Measurements from ENCODE around the gene CSF2RB.

Gene CSF2RB

GRCh38 chr22:36892292-36892691 is 21.1 kb upstream of the CSF2RB start:
- no peak for DNase-seq

GRCh38 chr22:36893262-36893661 is 20.2 kb upstream of the CSF2RB start:
- no peak for DNase-seq

- no peak for DNase-seq
These were observed 19.2 kb upstream of the CSF2RB start for GRCh38 chr22:36894266-36894665.

GRCh38 chr22:36897611-36898010 is 15.8 kb upstream of the CSF2RB start:
- DNase-seq: no peak

GRCh38 chr22:36898690-36899089 is 14.7 kb upstream of the CSF2RB start:
- no peak for DNase-seq

- no peak for DNase-seq
These were observed 13.9 kb upstream of the CSF2RB start for GRCh38 chr22:36899498-36899897.

- peak; percentile 29 for DNase-seq
These were observed 13.2 kb upstream of the CSF2RB start for GRCh38 chr22:36900225-36900624.

- no peak for DNase-seq
These were observed 12.5 kb upstream of the CSF2RB start for GRCh38 chr22:36900880-36901279.

GRCh38 chr22:36901411-36902142 is 11.9 kb upstream of the CSF2RB start:
- DNase-seq: no peak

- DNase-seq: no peak
These were observed 11.1 kb upstream of the CSF2RB start for GRCh38 chr22:36902143-36902926.

- no peak for DNase-seq
These were observed 9.1 kb upstream of the CSF2RB start for GRCh38 chr22:36904260-36904880.

GRCh38 chr22:36907253-36908195 is 5.9 kb upstream of the CSF2RB start:
- DNase-seq: no peak

- DNase-seq: no peak
These were observed 3.0 kb upstream of the CSF2RB start for GRCh38 chr22:36910461-36910860.

- no peak for DNase-seq
These were observed 1.4 kb upstream of the CSF2RB start for GRCh38 chr22:36911887-36912661.

- DNase-seq: no peak
These were observed 568 bp upstream of the CSF2RB start for GRCh38 chr22:36912694-36913426.

GRCh38 chr22:36914390-36914752 is 943 bp downstream of the CSF2RB start:
- no peak for DNase-seq

- no peak for DNase-seq
These were observed 2.6 kb downstream of the CSF2RB start for GRCh38 chr22:36916034-36916433.

GRCh38 chr22:36918586-36919284 is 5.3 kb downstream of the CSF2RB start:
- no peak for DNase-seq

GRCh38 chr22:36921309-36922104 is 8.1 kb downstream of the CSF2RB start:
- peak; percentile 74 for DNase-seq

GRCh38 chr22:36922105-36922608 is 8.7 kb downstream of the CSF2RB start:
- no peak for DNase-seq
